GM12864 (cell line): Measurements from ENCODE around the gene RASIP1.
"Not testable (repeated sequence)": the region's sequence is repeated elsewhere in the genome, so short reads cannot be mapped to it uniquely, and the experiment has no call there.

ENCODE experiments used
- DNase-seq: peaks from one replicate; pipeline ENCODE4 v3.0.0-alpha.2; 2011; ENCODE audit warnings: low read depth
- H3K4me3 ChIP-seq: 2 replicates; pipeline ENCODE4 v1.5.1; 2011; ENCODE audit warnings: mild to moderate bottlenecking, low read depth, low read length, control low read depth
- CTCF ChIP-seq: IDR thresholded peaks from 2 replicates; pipeline ENCODE4 v1.5.1; 2011; ENCODE audit warnings: low read depth, mild to moderate bottlenecking, moderate library complexity, low read length, control low read depth, inconsistent platforms; ENCODE audit errors: missing control alignments

RASIP1 gene

GRCh38 chr19:48696353-48697010, 43.9 kb downstream of the RASIP1 start:
- no peak for TF ChIP-seq CTCF
- H3K4me3 ChIP-seq, result no peak overlapping the region
- no peak for DNase-seq

DNA sequence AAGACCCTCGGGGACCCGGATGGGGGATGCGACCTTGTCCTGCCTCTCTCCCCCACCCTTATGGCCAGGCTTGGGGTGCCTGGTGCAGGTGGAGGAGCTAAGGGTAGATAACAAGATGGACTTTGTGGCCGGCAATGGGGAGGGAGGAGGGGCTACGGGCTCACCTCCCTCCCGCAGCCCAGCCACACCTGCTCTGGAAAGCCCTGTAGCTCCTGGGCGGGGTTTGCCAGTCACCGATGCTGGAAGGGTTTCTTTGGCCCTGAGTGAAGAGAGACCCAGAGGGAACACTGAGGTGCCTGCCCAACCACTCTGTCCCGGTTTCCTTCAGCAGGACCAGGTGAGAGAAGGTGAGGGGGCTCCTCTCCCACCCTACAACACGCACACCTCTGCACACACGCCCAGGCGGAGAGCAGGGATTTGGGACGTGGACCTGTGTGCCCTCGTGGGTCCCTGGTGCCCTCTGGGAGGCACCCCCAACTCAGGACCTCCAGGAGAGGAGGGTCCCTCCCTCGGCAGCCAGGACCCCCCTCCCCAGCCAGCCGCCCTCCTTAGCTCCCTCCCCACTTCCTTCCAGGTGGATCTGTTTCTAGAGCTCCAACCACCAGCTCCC, 44.6 kb downstream of the RASIP1 start, which contains the start of gene FUT2:
FUT2 (plus strand) TSS at position 229 of the 610 bp plus-strand sequence. CDS start 6,986 bp downstream, outside the sequence.
- H3K4me3 ChIP-seq, result no peak within 1 kb of the TSS
- TF ChIP-seq CTCF, result no peak
- no peak for DNase-seq

DNA sequence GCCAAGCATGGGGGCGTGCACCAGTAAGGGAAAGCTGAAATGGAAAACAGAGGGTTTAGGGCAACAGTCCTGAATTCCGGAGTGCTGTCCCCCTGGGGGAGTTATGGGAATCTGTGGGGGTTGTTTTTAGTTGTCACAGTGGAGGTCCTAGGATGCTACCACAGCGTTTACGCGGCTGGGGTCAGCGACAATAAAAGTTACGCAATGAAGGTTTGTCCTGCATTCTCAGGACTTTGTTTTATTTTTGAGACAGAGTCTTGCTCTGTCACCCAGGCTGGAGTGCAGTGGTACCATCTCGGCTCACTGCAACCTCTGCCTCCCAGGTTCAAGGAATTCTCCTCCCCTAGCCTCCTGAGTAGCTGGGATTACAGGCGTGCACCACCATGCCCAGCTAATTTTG, 46.8 kb downstream of the RASIP1 start:
- not testable (repeated sequence) for H3K4me3 ChIP-seq, DNase-seq

GRCh38 chr19:48689449-48689848, 51.0 kb downstream of the RASIP1 start:
- DNase-seq, result no peak
- H3K4me3 ChIP-seq, result no peak overlapping the region
- no peak for TF ChIP-seq CTCF

DNA sequence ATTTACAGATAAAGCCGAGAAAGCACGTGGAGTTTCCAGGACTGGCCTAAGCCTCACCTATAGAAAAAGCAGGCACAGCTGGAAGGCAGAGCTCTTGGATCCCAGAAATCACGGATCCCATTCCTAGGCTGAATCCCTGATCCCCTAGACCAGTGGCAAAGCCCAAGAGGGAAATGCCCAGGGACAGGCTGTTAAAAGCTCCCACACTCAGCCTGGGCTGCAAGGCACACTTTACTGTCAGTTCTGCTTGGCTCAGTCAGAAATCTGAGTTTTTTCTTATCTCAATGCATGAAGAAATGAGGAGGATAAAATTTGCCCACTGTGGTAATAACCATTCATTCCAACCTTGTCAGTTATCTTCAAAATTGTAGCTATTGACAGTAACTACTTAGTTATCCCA, 52.6 kb downstream of the RASIP1 start:
- H3K4me3 ChIP-seq, result no peak overlapping the region
- no peak for TF ChIP-seq CTCF
- DNase-seq, result no peak

DNA sequence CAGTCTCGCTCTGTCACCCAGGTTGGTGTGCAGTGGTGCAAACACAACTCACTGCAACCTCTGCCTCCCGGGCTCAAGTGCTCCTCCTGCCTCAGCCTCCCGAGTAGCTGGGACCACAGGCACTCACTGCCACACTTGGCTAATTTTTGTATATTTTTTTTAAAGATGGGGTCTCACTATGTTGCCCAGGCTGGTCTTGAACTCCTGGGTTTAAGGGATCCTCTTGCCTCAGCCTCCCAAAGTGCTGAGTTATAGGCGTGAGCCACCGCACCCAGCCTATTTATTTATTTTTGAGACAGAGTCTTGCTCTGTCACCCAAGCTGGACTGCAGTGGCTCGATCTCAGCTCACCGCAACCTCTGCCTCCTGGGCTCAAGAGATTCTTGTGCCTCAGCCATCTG, 53.8 kb downstream of the RASIP1 start:
- H3K4me3 ChIP-seq, DNase-seq: not testable (repeated sequence)

DNA sequence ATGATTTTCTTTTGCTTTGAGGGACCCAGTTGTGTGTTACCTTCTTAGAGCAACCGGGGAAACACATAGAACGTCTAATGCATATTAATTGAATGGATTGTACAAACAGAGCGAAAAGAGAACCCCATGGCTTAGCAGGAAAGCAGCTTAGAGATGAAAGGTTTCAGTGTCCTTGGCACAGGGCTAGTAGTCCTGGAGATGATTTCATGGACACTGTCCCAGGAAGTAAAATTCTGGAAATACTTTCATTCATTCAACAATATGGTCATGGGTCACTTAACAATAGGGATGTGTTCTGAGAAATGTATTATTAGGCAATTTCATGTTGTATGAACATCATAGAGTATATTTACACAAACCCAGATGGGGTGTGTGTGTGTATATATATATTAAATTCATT, 54.3 kb downstream of the RASIP1 start:
- no peak overlapping the region for H3K4me3 ChIP-seq
- no peak for DNase-seq
- TF ChIP-seq CTCF, result no peak

- TF ChIP-seq CTCF, result no peak
- no peak for DNase-seq
- no peak overlapping the region for H3K4me3 ChIP-seq
Observed at GRCh38 chr19:48685583-48685982, 54.8 kb downstream of the RASIP1 start.
